HL-60 (cell line): Measurements from ENCODE around the gene DNAL1.
A peak's percentile ranks its signal among the peaks of the same experiment; 100 is the strongest.

Source experiments
- DNase-seq, 2 experiments: peaks; one replicate each; pipeline ENCODE4 v3.0.0-alpha.2; 2010 to 2020; ENCODE audit warnings: low read depth in 1 of 2, low spot score in 1 of 2
- H3K27ac ChIP-seq: fragments of 250-450 bp; sonication (Bioruptor Pico); replicated peaks from 2 replicates; pipeline ENCODE4 v1.5.1; 2020; ENCODE audit warnings: mild to moderate bottlenecking, moderate library complexity
- H3K27me3 ChIP-seq: fragments of 250-450 bp; sonication (Bioruptor Pico); 2 replicates; pipeline ENCODE4 v1.5.1; 2021; ENCODE audit warnings: mild to moderate bottlenecking, moderate library complexity; ENCODE audit not compliant: insufficient read depth, poor library complexity, severe bottlenecking
- H3K4me3 ChIP-seq: replicated peaks from 2 replicates; pipeline ENCODE4 v1.5.1; 2011; ENCODE audit warnings: mild to moderate bottlenecking, control low read depth, low read length; ENCODE audit not compliant: insufficient read depth
- GABPA ChIP-seq: IDR thresholded peaks from 2 replicates; pipeline ENCODE4 v1.6.1; 2012; ENCODE audit warnings: low read depth
- POLR2AphosphoS5 ChIP-seq: IDR thresholded peaks from 2 replicates; pipeline ENCODE4 v1.6.1; 2012; ENCODE audit warnings: low read depth
- SPI1 ChIP-seq: IDR thresholded peaks from 2 replicates; pipeline ENCODE4 v1.6.1; 2012; ENCODE audit warnings: low read depth, mild to moderate bottlenecking, borderline replicate concordance
- TF ChIP-seq, protein P1 (sequence below): IDR thresholded peaks from one replicate; pipeline ENCODE4 v1.5.1; 2011; ENCODE audit warnings: low read length, control low read depth, inconsistent platforms; ENCODE audit not compliant: insufficient read depth
- TF ChIP-seq, protein P2 (sequence below): IDR thresholded peaks from 2 replicates; pipeline ENCODE4 v1.6.1; 2012; ENCODE audit warnings: low read depth; ENCODE audit not compliant: insufficient replicate concordance

DNAL1 gene

GRCh38 chr14:73607241-73607640 lies 37.5 kb upstream of the DNAL1 start:
- TF ChIP-seq GABPA = no peak
- TF ChIP-seq, protein P1, sequence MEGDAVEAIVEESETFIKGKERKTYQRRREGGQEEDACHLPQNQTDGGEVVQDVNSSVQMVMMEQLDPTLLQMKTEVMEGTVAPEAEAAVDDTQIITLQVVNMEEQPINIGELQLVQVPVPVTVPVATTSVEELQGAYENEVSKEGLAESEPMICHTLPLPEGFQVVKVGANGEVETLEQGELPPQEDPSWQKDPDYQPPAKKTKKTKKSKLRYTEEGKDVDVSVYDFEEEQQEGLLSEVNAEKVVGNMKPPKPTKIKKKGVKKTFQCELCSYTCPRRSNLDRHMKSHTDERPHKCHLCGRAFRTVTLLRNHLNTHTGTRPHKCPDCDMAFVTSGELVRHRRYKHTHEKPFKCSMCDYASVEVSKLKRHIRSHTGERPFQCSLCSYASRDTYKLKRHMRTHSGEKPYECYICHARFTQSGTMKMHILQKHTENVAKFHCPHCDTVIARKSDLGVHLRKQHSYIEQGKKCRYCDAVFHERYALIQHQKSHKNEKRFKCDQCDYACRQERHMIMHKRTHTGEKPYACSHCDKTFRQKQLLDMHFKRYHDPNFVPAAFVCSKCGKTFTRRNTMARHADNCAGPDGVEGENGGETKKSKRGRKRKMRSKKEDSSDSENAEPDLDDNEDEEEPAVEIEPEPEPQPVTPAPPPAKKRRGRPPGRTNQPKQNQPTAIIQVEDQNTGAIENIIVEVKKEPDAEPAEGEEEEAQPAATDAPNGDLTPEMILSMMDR = no peak
- no peak for TF ChIP-seq SPI1
- TF ChIP-seq, protein P2, sequence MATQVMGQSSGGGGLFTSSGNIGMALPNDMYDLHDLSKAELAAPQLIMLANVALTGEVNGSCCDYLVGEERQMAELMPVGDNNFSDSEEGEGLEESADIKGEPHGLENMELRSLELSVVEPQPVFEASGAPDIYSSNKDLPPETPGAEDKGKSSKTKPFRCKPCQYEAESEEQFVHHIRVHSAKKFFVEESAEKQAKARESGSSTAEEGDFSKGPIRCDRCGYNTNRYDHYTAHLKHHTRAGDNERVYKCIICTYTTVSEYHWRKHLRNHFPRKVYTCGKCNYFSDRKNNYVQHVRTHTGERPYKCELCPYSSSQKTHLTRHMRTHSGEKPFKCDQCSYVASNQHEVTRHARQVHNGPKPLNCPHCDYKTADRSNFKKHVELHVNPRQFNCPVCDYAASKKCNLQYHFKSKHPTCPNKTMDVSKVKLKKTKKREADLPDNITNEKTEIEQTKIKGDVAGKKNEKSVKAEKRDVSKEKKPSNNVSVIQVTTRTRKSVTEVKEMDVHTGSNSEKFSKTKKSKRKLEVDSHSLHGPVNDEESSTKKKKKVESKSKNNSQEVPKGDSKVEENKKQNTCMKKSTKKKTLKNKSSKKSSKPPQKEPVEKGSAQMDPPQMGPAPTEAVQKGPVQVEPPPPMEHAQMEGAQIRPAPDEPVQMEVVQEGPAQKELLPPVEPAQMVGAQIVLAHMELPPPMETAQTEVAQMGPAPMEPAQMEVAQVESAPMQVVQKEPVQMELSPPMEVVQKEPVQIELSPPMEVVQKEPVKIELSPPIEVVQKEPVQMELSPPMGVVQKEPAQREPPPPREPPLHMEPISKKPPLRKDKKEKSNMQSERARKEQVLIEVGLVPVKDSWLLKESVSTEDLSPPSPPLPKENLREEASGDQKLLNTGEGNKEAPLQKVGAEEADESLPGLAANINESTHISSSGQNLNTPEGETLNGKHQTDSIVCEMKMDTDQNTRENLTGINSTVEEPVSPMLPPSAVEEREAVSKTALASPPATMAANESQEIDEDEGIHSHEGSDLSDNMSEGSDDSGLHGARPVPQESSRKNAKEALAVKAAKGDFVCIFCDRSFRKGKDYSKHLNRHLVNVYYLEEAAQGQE = no peak
- no peak for TF ChIP-seq POLR2AphosphoS5
- Histone ChIP-seq H3K27ac (no peak overlapping the region), H3K27me3 (no peaks in the 10 kb centered on the region), H3K4me3 (no peak overlapping the region)
- DNase-seq = no peak

DNA sequence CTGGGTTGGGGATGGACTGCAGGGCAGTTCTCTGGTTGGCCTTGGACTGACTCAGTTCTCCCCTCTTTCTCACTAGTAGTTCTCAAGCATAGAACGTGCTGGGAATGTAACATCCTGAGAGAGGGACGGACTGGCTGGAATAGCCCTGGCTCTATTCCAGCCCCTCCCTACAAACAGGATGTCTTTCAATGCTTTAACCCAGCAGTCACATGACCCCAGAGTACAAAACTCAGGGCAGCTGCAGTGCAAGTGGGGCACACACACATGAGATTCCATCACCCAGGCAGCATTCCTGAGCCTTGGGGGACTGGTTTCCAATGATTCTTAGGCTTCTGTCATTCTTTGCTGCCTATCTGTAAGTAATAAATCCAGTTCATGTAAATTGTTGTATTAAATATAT lies 34.1 kb upstream of the DNAL1 start:
- H3K4me3 ChIP-seq = no peak overlapping the region
- H3K27me3 ChIP-seq = no peaks in the 10 kb centered on the region
- no peak for DNase-seq
- H3K27ac ChIP-seq = no peak overlapping the region
- TF ChIP-seq SPI1 (no peak), GABPA (no peak), POLR2AphosphoS5 (no peak)
- TF ChIP-seq, protein P1 = no peak
- TF ChIP-seq, protein P2 = no peak

DNA sequence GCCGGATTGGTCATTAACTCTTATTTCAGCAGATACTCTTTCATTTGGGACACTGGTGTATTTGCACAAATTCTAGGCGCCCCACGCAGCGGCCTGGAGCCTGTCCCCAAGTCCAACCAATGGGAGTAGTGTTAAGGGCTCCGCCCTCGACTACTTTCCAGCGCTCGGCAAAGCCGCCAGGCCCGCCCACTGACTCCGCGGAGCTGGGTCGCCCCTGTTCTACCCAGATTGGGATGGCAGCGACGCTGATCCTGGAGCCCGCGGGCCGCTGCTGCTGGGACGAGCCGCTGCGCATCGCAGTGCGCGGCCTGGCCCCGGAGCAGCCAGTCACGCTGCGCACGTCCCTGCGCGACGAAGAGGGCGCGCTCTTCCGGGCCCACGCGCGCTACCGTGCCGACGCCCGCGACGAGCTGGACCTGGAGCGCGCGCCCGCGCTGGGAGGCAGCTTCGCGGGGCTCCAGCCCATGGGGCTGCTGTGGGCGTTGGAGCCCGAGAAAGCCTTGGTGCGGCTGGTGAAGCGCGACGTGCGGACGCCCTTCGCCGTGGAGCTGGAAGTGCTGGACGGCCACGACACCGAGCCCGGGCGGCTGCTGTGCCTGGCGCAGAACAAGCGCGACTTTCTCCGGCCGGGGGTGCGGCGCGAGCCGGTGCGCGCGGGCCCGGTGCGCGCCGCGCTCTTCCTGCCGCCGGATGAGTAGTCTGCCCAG lies 32.3 kb upstream of the DNAL1 start, which contains the start of gene ACOT6:
ACOT6 (plus strand) TSS at position 179 of the 707 bp plus-strand sequence; CDS start at position 234, 55 bp downstream.
- TF ChIP-seq SPI1 = no peak
- no peak for TF ChIP-seq GABPA
- TF ChIP-seq, protein P2 = no peak
- TF ChIP-seq POLR2AphosphoS5 = no peak
- TF ChIP-seq, protein P1 = no peak
- no peaks in the 10 kb centered on the region for H3K27me3 ChIP-seq
- H3K4me3 ChIP-seq = peak within 1 kb of the TSS; percentile 45
- peak in 1 of 2 experiments; percentile 20 for DNase-seq
- no peak within 1 kb of the TSS for H3K27ac ChIP-seq
